Ishikawa (cell line): Measurements from ENCODE around the gene SARDH.

Experiments
- CEBPB ChIP-seq: IDR thresholded peaks from 2 replicates; pipeline ENCODE4 v1.6.1; 2012
- EGR1 ChIP-seq: IDR thresholded peaks from 2 replicates; pipeline ENCODE4 v1.6.1; 2012
- EP300 ChIP-seq: IDR thresholded peaks from 2 replicates; pipeline ENCODE4 v1.6.1; 2012; ENCODE audit warnings: borderline replicate concordance
- MAX ChIP-seq: IDR thresholded peaks from 2 replicates; pipeline ENCODE4 v1.6.1; 2012
- RAD21 ChIP-seq: IDR thresholded peaks from 2 replicates; pipeline ENCODE4 v1.6.1; 2012; ENCODE audit warnings: low read depth
- REST ChIP-seq: IDR thresholded peaks from 2 replicates; pipeline ENCODE4 v1.6.1; 2012; ENCODE audit warnings: low read depth, mild to moderate bottlenecking
- TAF1 ChIP-seq: IDR thresholded peaks from 2 replicates; pipeline ENCODE4 v1.6.1; 2012; ENCODE audit warnings: low read depth, mild to moderate bottlenecking
- TEAD4 ChIP-seq: IDR thresholded peaks from 2 replicates; pipeline ENCODE4 v1.6.1; 2012
- USF1 ChIP-seq: IDR thresholded peaks from 2 replicates; pipeline ENCODE4 v1.6.1; 2012
- YY1 ChIP-seq: IDR thresholded peaks from 2 replicates; pipeline ENCODE4 v1.6.1; 2012; ENCODE audit warnings: low read depth

Gene SARDH

GRCh38 chr9:133614678-133615077 lies 123.5 kb downstream of the SARDH start:
- no peak for TF ChIP-seq YY1
- no peak for TF ChIP-seq REST
- no peak for TF ChIP-seq USF1

- TF ChIP-seq CEBPB (no peak), EP300 (no peak), MAX (no peak), REST (no peak), RAD21 (no peak), USF1 (no peak), EGR1 (no peak), TEAD4 (no peak), TAF1 (no peak)
These were observed 124.1 kb downstream of the SARDH start for GRCh38 chr9:133614056-133614455.
